Fibroblast of the aortic adventitia (primary cell): ENCODE measurements around the gene DESI2. TPM values are rescaled to one million over a fixed set of nuclear protein-coding genes. Genes with fewer than 3 reads are reported as not detected.

ENCODE experiments used
- DNase-seq: peaks from one replicate; pipeline ENCODE4 v3.0.0-alpha.2; 2010; ENCODE audit warnings: low read depth
- H3K4me3 ChIP-seq: 2 replicates; pipeline ENCODE4 v1.5.1; 2011; ENCODE audit warnings: low read depth, mild to moderate bottlenecking, control low read depth, low read length, moderate library complexity
- CTCF ChIP-seq: IDR thresholded peaks from 2 replicates; pipeline ENCODE4 v1.5.1; 2011; ENCODE audit warnings: mild to moderate bottlenecking, low read length, control low read depth, inconsistent platforms; ENCODE audit not compliant: insufficient read depth
- total RNA-seq: library from RNA; depleted of rRNA; stranded (reverse); fragments of >200 nt; gene quantifications from 2 replicates; pipeline ENCODE4 v1.2.3, GENCODE V29; 2012; ENCODE audit warnings: low replicate concordance

The DESI2 gene
- total RNA-seq, 1 donor = 54.7 TPM

- no peak for DNase-seq
- H3K4me3 ChIP-seq = no peak overlapping the region
- no peak for TF ChIP-seq CTCF
Measured at GRCh38 chr1:244642526-244642925, 10.4 kb upstream of the DESI2 start.

- no peak overlapping the region for H3K4me3 ChIP-seq
- no peak for DNase-seq
- TF ChIP-seq CTCF = no peak
Measured at GRCh38 chr1:244642988-244643387, 9.9 kb upstream of the DESI2 start.

- no peak for DNase-seq
Measured at GRCh38 chr1:244645414-244645813, 7.5 kb upstream of the DESI2 start.

GRCh38 chr1:244645890-244646289 lies 7.0 kb upstream of the DESI2 start:
- no peak for DNase-seq
- no peak for TF ChIP-seq CTCF
- H3K4me3 ChIP-seq = no peak overlapping the region

More at GRCh38 chr1:244645414-244645813, 7.5 kb upstream of the DESI2 start:
- no peak for TF ChIP-seq CTCF
- H3K4me3 ChIP-seq = no peak overlapping the region

GRCh38 chr1:244647819-244648218 lies 5.1 kb upstream of the DESI2 start:
- no peak for TF ChIP-seq CTCF
- no peak overlapping the region for H3K4me3 ChIP-seq
- DNase-seq = no peak

- H3K4me3 ChIP-seq = peak overlapping the region; percentile 66
- TF ChIP-seq CTCF = no peak
- no peak for DNase-seq
Measured at GRCh38 chr1:244651956-244652622, 837 bp upstream of the DESI2 start.
